D721Med (cell line): ENCODE measurements around the gene SHC1.

Experiments used
- DNase-seq: peaks from one replicate; pipeline ENCODE4 v3.0.0; 2011; ENCODE audit warnings: low spot score; ENCODE audit not compliant: insufficient read length
- FAIRE-seq: peaks from 2 replicates; lab custom pipeline; 2011; peaks lifted over from hg19 to GRCh38; lab: Jason Lieb, UNC
- TF ChIP-seq, protein P1 (sequence below): IDR thresholded peaks from 2 replicates; pipeline ENCODE4 v1.5.1; 2012; ENCODE audit warnings: mild to moderate bottlenecking, control low read depth; ENCODE audit not compliant: insufficient read depth; ENCODE audit errors: missing control alignments

Gene SHC1

DNA sequence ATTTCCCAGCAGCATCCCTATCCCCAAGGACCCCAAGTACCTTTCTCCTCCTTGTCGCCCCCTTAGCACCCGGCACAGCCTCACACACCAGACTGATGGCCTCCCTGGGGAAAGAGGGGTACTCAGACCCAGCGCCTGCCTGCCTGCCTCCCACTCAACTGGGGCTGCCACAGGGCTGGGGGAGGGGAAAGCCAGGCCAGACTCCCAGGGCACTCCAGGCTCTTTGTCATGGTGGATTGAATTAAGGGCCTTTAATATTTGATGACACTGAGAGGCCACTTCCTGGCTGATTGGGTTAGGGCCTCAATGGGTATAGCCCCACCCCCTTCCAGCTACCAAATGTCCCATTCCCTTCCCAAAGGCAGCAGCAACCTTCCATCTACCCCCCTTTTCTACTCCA lies 1.8 kb downstream of the SHC1 start:
- no peak for DNase-seq
- no peak for FAIRE-seq
- TF ChIP-seq, protein P1, sequence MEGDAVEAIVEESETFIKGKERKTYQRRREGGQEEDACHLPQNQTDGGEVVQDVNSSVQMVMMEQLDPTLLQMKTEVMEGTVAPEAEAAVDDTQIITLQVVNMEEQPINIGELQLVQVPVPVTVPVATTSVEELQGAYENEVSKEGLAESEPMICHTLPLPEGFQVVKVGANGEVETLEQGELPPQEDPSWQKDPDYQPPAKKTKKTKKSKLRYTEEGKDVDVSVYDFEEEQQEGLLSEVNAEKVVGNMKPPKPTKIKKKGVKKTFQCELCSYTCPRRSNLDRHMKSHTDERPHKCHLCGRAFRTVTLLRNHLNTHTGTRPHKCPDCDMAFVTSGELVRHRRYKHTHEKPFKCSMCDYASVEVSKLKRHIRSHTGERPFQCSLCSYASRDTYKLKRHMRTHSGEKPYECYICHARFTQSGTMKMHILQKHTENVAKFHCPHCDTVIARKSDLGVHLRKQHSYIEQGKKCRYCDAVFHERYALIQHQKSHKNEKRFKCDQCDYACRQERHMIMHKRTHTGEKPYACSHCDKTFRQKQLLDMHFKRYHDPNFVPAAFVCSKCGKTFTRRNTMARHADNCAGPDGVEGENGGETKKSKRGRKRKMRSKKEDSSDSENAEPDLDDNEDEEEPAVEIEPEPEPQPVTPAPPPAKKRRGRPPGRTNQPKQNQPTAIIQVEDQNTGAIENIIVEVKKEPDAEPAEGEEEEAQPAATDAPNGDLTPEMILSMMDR: no peak

DNA sequence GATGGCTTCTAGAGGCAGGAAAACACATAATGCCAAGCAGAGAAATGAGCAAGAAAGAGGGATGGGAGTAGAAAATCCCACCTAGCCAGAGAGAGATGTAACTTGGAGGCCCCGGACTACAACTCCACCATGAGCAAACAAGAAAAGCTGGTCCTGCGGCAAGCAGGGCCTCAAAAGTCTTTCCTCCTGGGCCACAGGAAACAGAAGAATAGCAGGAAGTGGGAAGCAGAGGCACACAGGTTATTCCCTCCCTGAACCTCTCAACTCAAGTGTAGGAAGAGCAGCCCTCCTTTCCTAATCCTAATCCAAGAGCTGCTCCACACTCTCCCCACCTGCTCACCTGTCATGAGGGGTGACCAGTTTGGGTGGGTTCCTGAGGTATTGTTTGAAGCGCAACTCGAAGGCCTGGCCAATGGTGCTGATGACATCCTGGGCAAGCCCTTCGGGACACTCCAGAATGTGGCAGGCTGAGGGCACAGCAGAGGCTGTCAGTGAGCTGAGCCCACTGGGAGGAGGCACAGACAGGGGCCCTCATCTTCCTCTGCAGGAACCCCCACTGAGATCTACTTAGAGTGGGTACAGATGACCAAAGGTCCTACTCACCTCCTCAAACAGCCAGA lies 3.1 kb downstream of the SHC1 start:
- DNase-seq (no peak), FAIRE-seq (no peak)

DNA sequence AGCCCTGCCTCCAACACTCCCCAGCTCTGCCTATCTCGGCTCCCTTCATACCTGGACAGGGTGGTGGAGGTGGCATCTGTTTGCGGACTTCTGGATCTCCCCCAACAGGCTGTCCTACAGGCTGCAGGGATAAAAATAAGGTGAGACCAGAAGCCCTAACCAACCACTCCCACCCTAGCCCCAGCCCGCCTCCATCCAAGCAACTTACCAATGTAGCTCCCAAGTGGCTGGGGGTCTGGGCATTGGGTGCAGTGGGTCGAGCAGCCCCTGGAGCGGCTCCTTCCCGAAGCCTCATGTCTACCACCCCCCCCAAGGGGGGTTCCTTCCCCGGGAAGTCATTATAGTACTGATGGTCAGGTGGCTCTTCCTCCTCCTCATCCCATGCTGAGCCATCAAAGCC lies 4.4 kb downstream of the SHC1 start:
- TF ChIP-seq, protein P1: no peak
- DNase-seq (no peak), FAIRE-seq (no peak)

More for the DNA sequence above, 3.1 kb downstream of the SHC1 start:
- TF ChIP-seq, protein P1: no peak

DNA sequence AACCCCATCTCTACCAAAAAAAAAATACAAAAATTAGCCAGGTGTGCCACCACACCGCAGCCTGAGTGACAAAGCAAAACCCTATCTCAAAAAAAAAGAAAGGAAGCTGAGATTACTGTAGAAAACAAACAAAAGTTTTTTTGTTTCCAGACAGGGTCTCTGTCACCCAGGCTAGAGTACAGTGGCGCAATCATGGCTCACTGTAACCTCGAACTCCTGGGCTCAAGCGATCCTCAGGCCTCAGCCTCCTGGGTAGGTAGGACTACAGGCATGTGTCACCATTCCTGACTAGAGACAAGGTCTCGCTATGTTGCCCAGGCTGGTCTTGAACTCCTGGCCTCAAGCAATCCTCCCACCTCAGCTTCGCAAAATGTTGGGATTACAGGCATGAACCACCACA lies 6.2 kb downstream of the SHC1 start:
- DNase-seq (no peak), FAIRE-seq (no peak)
- TF ChIP-seq, protein P1: no peak

DNA sequence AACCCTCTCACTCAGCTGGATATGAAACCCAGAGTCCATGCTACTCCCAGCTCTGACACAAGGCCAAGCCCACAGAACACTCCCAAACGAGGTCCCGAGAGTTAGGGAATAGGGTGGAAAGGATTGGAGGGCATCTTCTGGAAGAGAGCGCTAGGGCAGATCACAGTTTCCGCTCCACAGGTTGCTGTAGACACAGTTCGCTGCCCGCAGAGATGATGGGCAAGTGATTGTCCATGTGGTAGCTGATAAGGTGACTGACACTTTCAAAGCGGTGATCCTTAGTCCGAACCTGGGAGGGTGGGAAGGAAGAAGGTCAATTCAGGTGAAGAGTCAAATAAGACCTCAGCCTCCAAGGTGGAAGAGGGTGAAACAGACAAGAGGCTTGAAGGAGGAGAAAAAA lies 6.9 kb downstream of the SHC1 start:
- TF ChIP-seq, protein P1: no peak
- no peak for DNase-seq
- FAIRE-seq: no peak

DNA sequence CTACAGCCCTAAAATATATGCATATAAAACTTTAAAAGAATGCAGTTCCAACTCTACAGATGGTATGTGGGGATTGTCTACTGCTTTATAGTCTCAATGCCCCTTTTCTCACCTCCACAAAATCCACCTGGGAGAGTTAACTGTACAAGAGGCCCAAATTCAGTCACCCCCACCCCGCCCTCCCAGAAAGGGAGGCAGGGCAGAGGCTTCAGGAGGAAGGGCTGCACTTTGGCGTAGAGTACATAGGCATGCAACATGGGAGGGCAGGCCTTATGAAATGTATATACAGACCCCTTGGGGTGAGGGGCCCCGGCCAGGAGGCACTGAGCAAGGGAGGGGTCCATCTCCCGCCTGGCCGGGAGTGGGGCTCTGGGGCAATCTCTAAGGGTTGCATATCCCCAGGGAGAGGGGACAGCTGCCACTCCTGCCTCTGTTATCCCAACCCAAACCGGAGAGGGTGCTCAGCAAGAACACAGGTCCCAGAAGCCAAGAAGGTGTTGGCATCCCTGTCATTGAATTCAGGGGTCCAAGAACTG lies 7.7 kb downstream of the SHC1 start:
- TF ChIP-seq, protein P1: no peak
- DNase-seq (no peak), FAIRE-seq (no peak)

DNA sequence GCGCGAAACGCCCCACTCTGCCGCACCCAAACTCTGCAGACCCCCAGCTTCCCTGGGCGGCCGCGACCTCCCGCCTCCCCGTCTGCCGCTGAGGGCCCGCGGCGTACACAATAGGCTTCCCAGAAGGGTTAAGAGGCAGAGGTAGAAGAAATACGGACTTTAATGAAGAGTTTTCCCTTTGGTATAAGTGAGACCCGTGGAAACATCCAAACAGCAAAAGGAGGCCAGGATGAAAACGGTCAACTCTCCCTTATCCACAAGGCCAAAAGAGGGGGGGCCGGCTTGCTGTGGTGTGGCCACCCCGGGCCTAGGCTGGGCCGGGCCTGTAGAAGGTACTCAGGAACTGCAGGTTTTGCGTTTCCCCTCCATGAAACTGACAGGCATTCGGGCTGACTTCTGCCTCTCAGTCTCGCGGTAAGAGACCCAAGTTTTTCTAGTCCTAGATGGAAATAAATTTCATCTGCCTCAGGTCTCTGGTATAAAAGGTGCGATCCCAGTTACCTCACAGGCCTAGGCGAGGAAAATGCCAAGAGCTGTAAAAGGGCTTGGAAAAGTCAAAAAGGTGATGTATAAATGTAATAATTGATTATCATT lies 8.3 kb downstream of the SHC1 start:
- TF ChIP-seq, protein P1: no peak
- no peak for FAIRE-seq
- no peak for DNase-seq
